Neural cell (in vitro differentiated cells): ENCODE data around the gene GABRB2.

Source experiments
- CTCF ChIP-seq: fragments of 450-650 bp; IDR thresholded peaks from 2 replicates; pipeline ENCODE4 v1.5.1; 2014; ENCODE audit warnings: antibody characterized with exemption, mild to moderate bottlenecking, moderate library complexity; ENCODE audit not compliant: poor library complexity, severe bottlenecking
- EP300 ChIP-seq: fragments of 450-650 bp; conservative IDR thresholded peaks from 2 replicates; pipeline ENCODE4 v1.6.1; 2014; ENCODE audit warnings: antibody characterized with exemption, mild to moderate bottlenecking, moderate library complexity; ENCODE audit not compliant: poor library complexity, severe bottlenecking
- EZH2 ChIP-seq: fragments of 200-600, 300-800 bp; shearing (Covaris generic), sonication (generic); IDR thresholded peaks from 2 replicates; pipeline ENCODE4 v1.6.1; 2014; ENCODE audit warnings: antibody characterized with exemption, low read length, borderline replicate concordance, mild to moderate bottlenecking; ENCODE audit not compliant: insufficient read depth, poor library complexity, severe bottlenecking
- MXI1 ChIP-seq: fragments of 450-650 bp; conservative IDR thresholded peaks from 2 replicates; pipeline ENCODE4 v1.6.1; 2014; ENCODE audit warnings: antibody characterized with exemption, mild to moderate bottlenecking; ENCODE audit not compliant: poor library complexity, severe bottlenecking
- POLR2AphosphoS5 ChIP-seq: IDR thresholded peaks from 2 replicates; pipeline ENCODE4 v1.6.1; 2012
- RAD21 ChIP-seq: fragments of 450-650 bp; conservative IDR thresholded peaks from 2 replicates; pipeline ENCODE4 v1.6.1; 2014; ENCODE audit warnings: antibody characterized with exemption, mild to moderate bottlenecking, moderate library complexity
- REST ChIP-seq: IDR thresholded peaks from 2 replicates; pipeline ENCODE4 v1.6.1; 2012; ENCODE audit warnings: borderline replicate concordance
- TAF1 ChIP-seq: IDR thresholded peaks from 2 replicates; pipeline ENCODE4 v1.6.1; 2012; ENCODE audit warnings: low read depth

GRCh38 chr5:161412792-161413191 is 133.7 kb downstream of the GABRB2 start:
- TF ChIP-seq EP300 (no peak), POLR2AphosphoS5 (no peak), CTCF (no peak), EZH2 (no peak), TAF1 (no peak), REST (no peak), MXI1 (no peak), RAD21 (no peak)
